Activated T-cell treated with anti-CD3 and anti-CD28 coated beads for 24 hours (primary cell): ENCODE results near the gene ST8SIA1.
"Not testable (repeated sequence)": the region's sequence is repeated elsewhere in the genome, so short reads cannot be mapped to it uniquely, and the experiment has no call there.

Experiments used
- DNase-seq: peaks from one replicate; pipeline ENCODE4 v3.0.0-alpha.2; 2020; ENCODE audit warnings: low read depth

The ST8SIA1 gene

GRCh38 chr12:22164139-22164538, 170.4 kb downstream of the ST8SIA1 start:
- DNase-seq, result no peak

- no peak for DNase-seq
Observed at GRCh38 chr12:22163594-22163993, 170.9 kb downstream of the ST8SIA1 start.

- no peak for DNase-seq
Observed at GRCh38 chr12:22160396-22161003, 174.0 kb downstream of the ST8SIA1 start.

GRCh38 chr12:22149286-22149685, 185.2 kb downstream of the ST8SIA1 start:
- DNase-seq, result not testable (repeated sequence)

GRCh38 chr12:22146686-22147085, 187.8 kb downstream of the ST8SIA1 start:
- DNase-seq, result not testable (repeated sequence)
